Stimulated activated CD4-positive, alpha-beta T cell treated with anti-CD3 and anti-CD28 coated beads, Interleukin-12 subunit alpha, Interleukin-12 subunit beta, amount 100 ng/mL, for 24 hours (primary cell): Measurements from ENCODE around the gene PRDM16.

Experiments used
- DNase-seq, 2 experiments: peaks; one replicate each; pipeline ENCODE4 v3.0.0-alpha.2; 2020; ENCODE audit warnings: low read depth in 2 of 2

The PRDM16 gene

DNA sequence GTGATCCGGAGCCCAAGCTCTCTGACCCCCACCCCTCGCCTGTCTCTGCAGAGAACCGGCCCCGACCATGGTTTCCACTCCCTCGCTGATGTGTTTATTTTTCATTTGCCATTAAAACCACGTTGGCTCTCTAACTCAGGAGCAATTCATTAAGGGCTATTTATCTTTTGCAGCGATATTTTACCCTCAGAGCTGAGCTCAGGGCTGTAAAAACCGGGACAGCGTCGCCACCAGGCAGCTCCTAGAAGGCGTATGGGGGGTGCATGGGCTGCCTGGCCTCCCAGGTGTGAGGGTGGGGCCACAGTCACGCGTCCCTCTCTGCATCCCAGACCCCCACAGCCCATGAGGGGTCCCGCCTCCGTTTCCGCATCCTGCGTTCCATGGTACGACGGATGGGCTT lies 71.4 kb downstream of the PRDM16 start:
- DNase-seq, result no peak

DNA sequence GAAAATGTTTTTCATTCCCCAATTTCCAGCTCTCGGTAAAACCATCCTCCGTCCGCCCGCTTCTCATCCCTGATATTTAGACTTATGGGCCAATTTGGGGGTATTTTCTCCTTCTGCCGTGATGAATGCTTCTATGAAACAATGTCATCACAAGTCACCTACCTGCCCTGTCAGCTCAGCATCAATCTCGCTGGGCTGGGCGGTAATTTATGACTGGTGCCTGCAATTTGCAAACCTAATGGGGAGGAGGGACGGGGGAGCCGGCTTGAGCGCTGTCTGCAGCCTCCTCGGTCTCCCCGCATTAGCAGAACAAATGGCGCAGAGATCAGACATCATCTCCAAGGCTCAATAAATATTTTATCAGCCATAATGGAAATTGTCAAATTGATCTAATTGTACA lies 72.1 kb downstream of the PRDM16 start:
- no peak for DNase-seq

DNA sequence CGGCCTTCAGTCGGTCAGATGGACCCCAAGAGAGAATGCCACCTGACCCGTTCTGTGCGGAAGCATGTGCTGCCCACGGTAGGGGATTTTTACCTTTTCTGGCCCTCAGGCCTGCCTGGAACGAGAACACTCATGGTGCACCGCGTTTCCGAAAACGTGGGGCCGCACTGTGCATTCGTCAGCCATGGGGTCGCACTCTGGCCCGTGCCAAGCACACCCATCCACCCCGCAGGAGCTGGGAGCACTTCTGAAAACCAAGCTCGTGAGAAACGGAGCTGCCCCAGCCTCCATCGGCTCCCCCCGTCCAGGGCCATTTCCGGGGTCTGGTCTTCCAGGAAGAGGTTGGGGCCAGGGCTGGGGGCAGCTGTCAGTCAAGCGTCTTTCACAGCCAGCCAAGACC lies 72.8 kb downstream of the PRDM16 start:
- DNase-seq, result no peak

DNA sequence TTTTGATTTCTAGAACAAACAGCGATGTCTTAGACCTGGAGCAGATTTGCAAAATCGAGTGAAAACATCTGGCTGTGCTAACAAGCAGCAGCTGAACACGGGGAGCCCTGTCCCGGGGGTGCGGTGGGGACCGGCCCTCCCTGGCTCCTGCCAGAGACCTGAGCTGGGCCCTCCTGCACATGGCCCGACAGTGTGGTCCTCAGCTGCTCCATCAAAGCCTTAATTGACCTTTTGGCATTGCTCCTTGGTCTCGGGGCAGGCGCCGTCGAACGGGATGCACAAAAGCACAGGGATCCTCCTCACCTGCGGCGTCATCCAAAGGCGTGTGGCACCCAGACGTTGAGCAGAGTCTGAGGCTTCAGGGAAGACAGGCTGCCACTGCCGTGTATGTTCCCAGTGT lies 73.2 kb downstream of the PRDM16 start:
- DNase-seq, result no peak

DNA sequence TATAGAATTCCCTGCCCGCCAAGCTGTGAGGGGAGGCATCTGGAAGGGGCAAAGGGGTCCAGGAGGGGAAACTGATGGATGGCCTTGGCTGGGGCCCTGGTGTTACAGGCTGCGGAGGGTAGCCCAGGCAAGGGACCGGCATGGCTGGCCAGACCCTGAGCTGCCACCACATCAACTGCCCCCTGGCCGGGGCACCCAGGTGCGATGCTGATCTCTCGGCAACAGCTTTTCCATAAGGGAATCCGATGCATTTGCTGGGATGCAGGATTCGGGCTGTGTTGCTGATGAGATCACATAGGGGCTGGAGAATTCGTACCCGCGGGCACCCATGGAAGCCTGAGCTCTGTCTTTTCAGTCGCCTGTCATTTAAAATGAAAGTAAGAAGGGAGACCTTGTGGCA lies 73.7 kb downstream of the PRDM16 start:
- no peak for DNase-seq

DNA sequence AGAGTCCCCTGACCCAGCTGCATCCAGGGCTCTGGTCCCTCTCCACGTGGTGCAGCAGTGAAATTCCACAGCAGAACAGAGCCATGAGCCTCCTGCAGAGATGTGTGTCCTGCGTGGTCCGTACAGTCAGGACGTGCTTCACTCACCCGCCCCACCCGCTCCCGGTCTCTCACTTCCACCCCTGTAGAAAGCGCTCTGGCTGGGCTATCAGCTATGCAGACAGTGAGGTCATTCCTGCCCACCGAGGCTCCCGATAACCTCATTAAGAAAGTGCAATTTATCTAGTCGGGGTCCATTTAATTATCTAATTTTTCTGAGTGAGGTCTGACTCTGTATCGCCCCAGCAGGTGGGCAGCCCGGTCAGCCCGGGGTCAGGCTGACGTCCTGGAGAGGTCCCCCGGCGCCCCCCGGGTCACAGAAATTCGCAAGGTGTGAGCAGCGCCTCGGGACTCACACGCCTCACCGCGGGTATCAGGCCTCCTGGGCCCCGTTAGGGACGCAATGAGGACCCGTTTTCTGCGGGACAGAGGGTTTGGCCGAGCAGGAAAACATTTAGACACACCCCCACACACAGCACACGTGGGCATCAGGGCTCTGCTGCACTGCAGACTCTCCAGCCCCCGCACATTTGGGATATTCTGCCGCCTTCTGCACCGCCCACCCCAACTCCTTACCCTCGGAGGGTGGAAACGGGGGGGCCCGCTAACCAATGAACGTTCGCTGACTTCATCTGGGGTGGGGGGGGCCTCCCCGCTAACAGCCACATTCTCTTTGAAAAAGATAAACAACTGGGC lies 76.7 kb downstream of the PRDM16 start:
- DNase-seq, result no peak

DNA sequence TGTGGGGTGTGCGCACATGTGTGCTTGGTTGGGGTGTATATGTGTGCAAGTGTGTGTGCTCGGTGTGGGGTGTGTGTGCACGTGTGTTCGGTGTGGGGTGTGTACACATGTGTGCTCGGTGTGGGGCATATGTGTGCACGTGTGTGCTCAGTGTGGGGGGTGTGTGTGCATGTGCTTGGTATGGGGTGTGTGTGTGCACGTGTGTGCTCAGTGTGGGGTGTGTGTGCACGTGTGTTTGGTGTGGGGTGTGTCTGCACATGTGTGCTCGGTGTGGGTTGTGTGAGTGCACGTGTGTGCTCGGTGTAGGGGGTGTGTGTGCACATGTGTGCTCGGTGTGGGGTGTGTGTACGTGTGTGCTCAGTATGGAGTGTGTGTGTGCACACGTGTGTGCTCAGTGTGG lies 77.5 kb downstream of the PRDM16 start:
- DNase-seq, result no peak

DNA sequence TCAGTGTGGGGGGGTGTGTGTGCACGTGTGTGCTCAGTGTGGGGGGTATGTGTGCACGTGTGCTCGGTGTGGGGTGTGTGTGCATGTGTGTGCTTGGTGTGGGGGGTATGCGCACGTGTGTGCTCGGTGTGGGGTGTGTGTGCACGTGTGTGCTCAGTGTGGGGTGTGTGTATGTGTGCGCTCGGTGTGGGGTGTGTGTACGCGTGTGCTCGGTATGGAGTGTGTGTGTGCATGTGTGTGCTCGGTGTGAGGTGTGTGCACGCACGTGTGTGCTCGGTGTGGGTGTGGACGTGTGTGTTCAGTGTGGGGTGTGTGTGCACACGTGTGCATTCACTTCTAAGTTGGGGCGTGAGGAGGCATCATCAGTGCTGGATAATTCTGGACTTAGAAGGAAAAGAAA lies 77.9 kb downstream of the PRDM16 start:
- no peak for DNase-seq

DNA sequence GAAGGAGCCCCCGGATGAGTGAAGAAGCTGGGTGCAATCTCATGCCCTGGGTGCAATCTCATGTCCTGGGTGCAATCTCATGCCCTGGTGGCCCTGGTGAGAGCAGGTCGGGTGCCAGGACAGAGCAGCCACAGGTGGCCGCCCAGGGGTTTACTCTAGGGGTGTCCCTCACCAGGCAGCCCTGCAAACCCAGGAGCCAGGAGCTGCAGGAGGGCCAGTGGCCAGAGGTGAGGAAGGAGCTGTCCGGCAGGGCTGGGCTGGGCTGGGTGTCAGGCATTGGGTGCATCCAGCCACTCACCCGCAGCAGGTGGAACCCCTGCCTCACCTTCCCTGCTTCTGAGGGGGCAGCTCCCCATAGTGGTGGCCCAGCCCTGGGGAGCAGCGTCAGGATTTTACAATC lies 79.2 kb downstream of the PRDM16 start:
- DNase-seq, result no peak

DNA sequence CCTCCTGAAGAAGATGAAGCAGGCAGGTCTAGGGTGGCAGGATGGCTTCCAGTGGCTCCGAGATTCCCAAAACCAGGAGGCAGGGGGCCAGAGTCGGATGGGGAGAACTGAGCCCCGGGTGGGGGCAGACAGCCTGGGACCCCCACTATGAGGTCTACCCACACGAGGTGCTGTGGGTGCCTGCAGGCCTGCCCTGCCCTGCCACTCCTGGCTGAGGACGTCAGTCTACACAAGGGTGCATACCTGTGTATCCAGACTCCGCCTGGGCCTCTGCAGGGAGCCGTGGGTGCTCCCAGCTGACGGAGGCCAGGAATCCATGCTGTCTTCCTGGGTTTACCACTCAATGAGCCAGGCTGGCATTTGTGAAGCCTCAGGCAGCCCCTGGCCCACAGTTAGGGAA lies 80.3 kb downstream of the PRDM16 start:
- DNase-seq, result no peak

DNA sequence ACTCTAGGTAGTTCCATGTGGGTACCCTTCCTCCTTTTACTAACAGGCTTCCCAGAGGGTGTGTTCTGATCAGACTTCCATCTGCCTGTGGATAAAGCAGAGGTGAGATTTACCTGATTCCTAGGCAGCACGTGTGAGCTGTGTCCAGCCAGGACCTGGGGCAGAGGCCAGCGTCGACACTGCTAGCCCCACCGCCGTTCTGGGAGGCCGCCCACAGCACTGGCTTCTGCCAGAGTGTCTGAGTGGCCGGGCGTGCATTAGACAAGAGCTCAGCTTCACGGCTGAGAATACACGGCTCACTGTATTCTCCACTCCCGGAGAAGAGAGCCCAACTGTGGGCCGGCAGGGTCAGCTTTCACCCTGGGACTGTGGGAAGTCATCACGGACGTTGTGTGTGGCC lies 82.5 kb downstream of the PRDM16 start:
- no peak for DNase-seq

DNA sequence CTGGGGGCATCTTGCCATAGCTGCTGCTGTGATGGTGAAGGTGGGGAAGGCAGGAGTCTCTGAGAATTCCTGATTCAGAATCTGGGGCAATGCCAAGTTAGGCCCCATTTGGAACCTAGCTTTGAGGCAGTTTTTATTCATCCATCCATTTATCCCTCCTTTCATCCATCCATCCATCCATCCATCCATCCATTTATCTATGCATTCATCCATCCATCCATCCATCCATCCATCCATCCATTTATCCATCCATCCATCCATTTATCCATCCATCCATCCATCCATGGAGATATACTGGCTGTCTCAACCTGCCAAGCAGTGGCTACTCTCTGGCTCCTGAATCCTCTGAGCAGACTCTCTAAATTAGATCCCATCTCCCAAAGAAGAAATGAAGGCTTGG lies 83.1 kb downstream of the PRDM16 start:
- DNase-seq, result no peak

DNA sequence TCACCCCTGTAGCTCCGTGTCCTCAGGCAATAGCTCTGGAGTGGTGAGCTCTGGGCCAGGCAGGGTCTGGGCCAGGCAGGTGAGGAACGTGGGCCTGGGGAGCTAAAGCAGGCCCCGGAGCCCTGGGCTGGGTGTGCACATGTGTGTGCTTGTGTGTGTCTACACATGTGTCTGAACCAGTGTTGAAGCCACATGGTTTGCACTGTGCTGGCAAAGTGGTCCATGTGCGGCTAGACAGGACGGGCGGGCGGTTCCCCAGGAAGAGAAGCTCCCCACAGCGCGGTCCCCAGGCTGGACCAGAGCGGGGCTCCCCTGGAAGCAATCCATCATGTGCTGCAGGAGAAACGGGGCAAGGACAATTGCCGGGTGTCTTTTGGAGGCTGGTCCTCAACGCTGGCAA lies 84.2 kb downstream of the PRDM16 start:
- no peak for DNase-seq

DNA sequence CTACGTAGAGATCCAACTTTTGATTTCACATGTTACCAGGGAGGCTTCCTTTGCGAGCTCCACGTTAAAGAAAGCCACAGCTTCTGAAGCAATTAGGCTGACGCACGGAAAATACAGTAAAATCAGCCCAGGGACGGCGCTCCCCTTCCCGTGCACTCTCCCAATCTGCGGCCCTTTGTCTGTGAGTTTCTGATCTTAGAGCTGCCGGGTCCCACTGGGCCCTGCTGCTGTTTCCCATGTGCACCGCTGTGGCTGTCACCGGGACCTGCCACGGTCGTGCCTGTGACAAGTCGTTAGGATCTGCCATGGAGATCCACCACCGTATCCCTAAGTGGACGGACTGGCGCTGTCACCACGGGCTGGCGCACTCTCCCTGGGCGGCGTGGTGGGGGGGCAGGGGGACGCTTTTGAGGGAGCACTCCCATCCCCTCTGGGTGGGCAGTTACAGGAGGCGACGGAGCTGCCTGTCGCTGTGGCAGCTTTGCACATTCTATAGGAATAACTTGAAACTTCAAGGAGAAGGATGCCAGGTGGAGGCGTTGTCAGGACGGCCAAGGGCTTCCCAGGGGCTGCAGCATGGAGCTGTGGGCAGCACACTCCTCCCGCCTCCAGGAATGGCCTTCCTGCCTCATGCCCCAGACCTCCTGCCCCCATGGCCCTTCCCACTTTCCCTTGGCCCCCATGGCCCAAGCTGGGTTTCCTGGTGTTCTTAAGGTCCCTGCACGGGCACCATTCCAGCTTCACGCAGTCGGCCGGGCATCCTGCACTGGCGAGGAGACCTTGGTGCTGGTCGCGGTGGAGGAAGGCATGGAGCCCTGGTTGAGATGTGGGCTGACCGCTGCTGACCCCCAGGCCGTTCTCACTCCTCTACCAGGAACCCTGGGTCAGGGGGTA lies 85.1 kb downstream of the PRDM16 start:
- no peak for DNase-seq

DNA sequence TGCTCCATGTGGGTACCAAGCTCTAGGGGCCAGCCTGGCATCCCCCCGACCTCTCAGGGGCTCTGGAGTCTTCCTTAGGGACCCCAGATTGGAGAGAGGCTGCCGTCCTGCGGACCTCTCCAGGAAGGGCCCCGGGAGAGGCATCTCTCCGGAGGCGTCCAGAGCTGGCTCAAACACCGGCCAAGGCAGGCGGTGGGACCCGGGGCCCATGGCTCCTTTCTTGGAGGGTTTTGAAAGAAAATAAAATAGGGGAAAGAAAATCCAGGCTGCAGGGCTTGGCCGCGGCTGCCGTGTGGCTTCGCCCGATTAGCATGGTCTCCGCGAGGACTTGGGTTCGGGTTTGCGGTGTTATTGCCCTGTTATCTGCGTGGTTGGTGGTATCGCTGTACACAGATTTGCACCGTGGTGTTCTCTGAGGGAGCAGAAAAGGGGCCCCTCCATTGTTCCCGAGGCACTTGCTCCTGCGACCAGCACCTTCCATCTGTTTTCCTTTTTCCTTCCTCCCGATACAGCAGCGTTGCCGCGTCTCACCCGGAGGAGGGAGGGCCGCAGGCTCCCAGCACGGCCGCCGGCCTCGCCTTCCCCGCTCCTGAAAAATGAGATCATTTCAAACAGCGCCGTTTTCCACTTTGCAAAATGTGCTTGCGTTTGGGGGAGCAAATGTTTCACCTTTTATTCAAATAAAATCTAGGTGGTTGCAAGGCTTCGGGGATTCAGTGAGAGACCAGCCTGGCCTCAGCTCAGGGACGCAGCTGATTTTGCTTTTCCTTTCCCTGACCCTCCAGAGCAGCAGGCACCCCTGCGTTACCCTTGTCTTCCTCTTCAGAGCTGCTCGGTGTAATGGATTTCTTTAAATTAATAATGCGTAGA lies 86.3 kb downstream of the PRDM16 start:
- DNase-seq, result no peak

DNA sequence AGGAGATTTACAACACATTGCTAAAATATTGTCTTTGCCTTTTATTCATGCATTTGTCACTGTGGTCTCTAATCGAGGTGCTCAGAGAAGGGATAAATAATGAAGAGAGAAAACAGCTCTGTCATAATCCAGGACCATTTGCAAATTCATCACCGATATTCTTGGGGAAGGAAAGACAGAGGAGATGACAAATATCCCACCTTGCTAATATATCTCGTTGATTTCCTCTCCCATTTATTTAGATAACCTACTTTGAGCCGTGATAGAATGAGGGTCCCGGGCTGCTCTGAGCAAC lies 86.9 kb downstream of the PRDM16 start:
- DNase-seq, result no peak

DNA sequence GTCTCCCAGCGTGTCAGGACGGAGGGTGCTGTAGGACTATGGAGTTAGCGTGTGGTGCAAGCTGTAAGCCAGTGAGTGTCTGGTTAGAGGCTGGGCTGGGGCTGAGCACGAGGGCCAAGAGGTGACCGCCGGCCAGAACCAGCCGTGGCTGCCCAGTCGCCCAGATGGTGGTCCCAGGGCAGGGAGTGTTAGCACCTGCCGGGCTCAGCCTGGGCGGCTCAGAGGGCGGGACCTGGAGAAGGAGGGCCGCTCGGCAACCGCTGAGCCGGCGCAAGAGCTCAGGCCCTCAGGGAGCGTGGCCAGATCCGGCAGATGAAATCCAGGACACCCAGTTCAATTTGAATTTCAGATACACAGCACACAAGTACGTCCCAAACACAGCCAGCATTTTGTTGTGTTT lies 87.9 kb downstream of the PRDM16 start:
- DNase-seq, result no peak

DNA sequence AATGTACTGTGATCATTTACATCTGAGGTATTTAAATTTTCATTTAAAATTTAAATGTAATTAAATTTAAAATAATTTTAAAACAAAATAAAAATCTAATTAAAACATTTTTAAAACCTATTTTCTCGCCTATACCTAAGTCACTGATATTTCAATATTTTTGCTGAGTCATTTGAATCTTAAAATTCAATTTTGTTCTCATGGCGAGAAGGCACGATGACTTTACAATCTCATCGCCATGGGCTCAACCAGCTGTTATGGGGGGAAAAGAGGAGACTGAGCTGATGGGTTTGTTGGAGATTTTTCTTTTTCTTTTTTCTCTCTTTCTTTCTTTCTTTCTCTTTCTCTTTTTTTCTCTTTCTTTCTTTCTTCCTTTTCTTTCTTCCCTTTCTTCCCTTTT lies 89.3 kb downstream of the PRDM16 start:
- DNase-seq, result no peak

DNA sequence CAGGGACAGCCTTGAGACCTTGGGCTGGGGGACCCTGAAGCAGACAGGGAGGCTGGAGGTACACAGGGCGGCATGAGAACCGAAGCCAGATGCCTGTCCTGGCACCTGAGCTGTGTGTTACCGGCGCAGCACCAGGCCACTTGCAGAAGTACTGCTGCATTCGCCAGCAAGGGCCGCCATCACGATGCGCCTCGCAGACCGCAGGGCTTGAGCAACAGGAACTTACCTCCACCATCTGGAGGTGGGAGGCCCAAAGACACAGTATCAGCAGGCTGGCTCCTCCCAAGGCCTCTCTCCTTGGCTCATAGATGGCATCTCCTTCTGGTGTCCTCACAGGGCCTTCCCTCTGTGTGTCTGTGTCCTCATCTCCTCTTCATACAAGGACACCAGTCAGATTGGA lies 90.1 kb downstream of the PRDM16 start:
- no peak for DNase-seq

DNA sequence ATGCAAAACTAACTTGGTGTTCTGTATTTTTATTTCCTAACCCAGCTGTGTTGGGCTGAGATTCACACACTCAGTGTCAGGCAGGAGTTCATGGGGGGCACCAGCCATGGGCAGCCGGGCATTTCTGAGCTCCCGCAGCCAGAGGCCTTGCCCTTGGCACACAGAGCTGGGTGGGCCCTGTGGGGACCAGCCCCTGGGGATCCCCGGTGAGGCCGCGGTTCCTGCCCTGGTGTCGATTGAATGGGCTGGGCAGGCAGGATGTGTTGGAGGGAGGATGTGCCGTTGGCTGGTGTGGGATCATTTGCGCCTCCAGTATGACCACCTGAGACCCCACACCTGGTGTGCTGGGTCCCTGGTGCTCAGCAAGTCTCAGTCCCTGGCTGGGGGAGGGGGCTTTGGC lies 91.0 kb downstream of the PRDM16 start:
- no peak for DNase-seq

DNA sequence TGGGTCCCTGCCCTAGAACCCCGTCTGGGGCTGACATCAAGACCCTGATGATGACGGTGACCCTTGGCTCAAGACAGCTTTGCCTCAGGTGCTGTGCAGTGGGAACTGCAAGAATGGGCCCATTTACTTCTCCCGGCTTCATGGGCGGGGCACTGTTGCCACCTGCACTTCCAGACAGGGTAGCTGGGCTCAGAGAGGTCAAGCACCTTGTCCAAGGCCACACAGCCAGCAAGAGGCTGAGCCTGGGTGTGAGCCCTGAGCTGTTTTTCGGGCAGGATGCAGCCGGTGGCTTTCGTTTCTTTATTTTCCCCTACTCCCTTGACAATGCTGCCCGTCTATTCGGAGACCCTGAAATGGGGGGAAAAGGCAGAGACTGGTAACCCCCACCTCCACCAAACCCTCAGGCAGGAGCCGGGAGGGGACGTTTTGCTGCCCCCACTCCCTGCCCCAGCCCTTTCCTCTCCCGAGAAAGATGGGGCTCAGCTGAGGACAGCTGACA lies 91.7 kb downstream of the PRDM16 start:
- DNase-seq, result no peak

DNA sequence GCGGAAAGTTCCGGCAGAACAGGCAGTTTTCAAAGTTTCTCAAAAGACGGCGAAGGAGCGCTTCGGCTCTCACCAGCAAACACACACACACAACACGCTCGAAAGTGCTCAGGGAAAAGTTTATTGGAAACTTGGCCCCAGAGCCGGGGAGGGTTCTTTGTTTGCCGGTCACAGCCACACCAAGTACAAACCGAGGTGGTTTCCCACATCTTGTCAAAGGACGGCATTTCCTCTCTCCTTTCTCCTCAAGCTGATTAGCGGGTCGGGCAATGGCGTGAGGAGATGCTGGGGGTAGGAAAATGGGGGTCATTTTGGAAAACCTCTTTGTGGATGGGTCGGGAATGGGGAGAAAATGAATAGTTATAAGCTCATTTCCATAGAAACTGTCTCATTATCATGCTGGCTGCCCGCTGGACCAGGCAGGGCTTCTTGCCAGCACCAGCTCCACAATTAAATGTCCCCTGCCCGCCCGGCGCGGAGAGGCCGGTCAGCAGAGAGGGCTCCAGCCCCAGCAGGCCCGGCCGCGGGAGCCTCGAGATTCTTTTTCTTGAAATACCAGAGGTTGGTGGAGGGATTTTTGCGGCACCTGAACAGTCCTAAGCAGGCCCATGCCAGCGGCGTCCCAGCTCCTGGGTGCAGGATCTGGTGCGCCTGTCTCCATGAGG lies 92.3 kb downstream of the PRDM16 start:
- no peak for DNase-seq
